Muscle layer of colon (tissue), 2 donors: ENCODE data around the gene CNKSR3.

Source experiments
- H3K27ac ChIP-seq: one replicate; pipeline ENCODE4 v1.7.0; 2013; ENCODE audit warnings: low read depth, mild to moderate bottlenecking, low read length, moderate library complexity
- H3K27me3 ChIP-seq, 2 donors: one replicate each; pipeline ENCODE4 v1.7.0; 2013; ENCODE audit warnings: low read length in 2 of 2, mild to moderate bottlenecking in 2 of 2; ENCODE audit not compliant: insufficient read depth in 2 of 2, control insufficient read depth in 1 of 2
- H3K36me3 ChIP-seq: one replicate; pipeline ENCODE4 v1.7.0; 2013; ENCODE audit warnings: mild to moderate bottlenecking, low read length; ENCODE audit not compliant: insufficient read depth
- H3K4me1 ChIP-seq: one replicate; pipeline ENCODE4 v1.7.0; 2013; ENCODE audit warnings: mild to moderate bottlenecking, low read length; ENCODE audit not compliant: insufficient read depth
- H3K4me3 ChIP-seq, 2 donors: one replicate each; pipeline ENCODE4 v1.7.0; 2013; ENCODE audit warnings: low read length in 2 of 2, low read depth in 1 of 2, mild to moderate bottlenecking in 1 of 2, moderate library complexity in 1 of 2
- H3K9ac ChIP-seq: one replicate; pipeline ENCODE4 v1.7.0; 2013; ENCODE audit warnings: low read length
- H3K9me3 ChIP-seq: one replicate; pipeline ENCODE4 v1.7.0; 2013; ENCODE audit warnings: mild to moderate bottlenecking, low read length
- donor health status: abdominal sarcoma.
- donor health status: Adenocarcinoma of cecum.

Gene CNKSR3

GRCh38 chr6:154427446-154427845 is 83.0 kb downstream of the CNKSR3 start:
- Histone ChIP-seq H3K27ac (no peak overlapping the region), H3K36me3 (peaks cover 18% of the 10 kb centered on the region), H3K9ac (no peak overlapping the region), H3K4me1 (peaks cover 11% of the 10 kb centered on the region), H3K27me3 (no peaks in the 10 kb centered on the region), H3K9me3 (no peaks in the 10 kb centered on the region), H3K4me3 (no peak overlapping the region)

- Histone ChIP-seq H3K9ac (no peak overlapping the region), H3K36me3 (peaks cover 21% of the 10 kb centered on the region), H3K27ac (no peak overlapping the region), H3K4me3 (no peak overlapping the region), H3K9me3 (no peaks in the 10 kb centered on the region), H3K27me3 (no peaks in the 10 kb centered on the region), H3K4me1 (peaks cover 11% of the 10 kb centered on the region)
These were observed 83.5 kb downstream of the CNKSR3 start for GRCh38 chr6:154426997-154427396.

- H3K9me3 ChIP-seq, result no peaks in the 10 kb centered on the region
- no peak overlapping the region for H3K4me3 ChIP-seq
- peaks cover 4% of the 10 kb centered on the region for H3K4me1 ChIP-seq
- H3K9ac ChIP-seq, result no peak overlapping the region
- no peak overlapping the region for H3K27ac ChIP-seq
- H3K27me3 ChIP-seq, result no peaks in the 10 kb centered on the region
- H3K36me3 ChIP-seq, result peaks cover 21% of the 10 kb centered on the region
These were observed 85.5 kb downstream of the CNKSR3 start for GRCh38 chr6:154425034-154425433.

GRCh38 chr6:154414021-154414813 is 96.3 kb downstream of the CNKSR3 start:
- Histone ChIP-seq H3K9me3 (no peaks in the 10 kb centered on the region), H3K36me3 (peaks cover 32% of the 10 kb centered on the region), H3K4me3 (no peak overlapping the region), H3K27ac (no peak overlapping the region), H3K27me3 (no peaks in the 10 kb centered on the region), H3K9ac (no peak overlapping the region), H3K4me1 (peaks cover 32% of the 10 kb centered on the region)

- peak overlapping the region; percentile 19 for H3K27ac ChIP-seq
- H3K27me3 ChIP-seq, result no peaks in the 10 kb centered on the region
- H3K9me3 ChIP-seq, result no peaks in the 10 kb centered on the region
- peaks cover 42% of the 10 kb centered on the region for H3K4me1 ChIP-seq
- H3K36me3 ChIP-seq, result peaks cover 31% of the 10 kb centered on the region
- H3K4me3 ChIP-seq, result no peak overlapping the region
- H3K9ac ChIP-seq, result no peak overlapping the region
These were observed 98.2 kb downstream of the CNKSR3 start for GRCh38 chr6:154412106-154412820.

GRCh38 chr6:154411076-154411475 is 99.4 kb downstream of the CNKSR3 start:
- H3K36me3 ChIP-seq, result peaks cover 27% of the 10 kb centered on the region
- H3K9me3 ChIP-seq, result no peaks in the 10 kb centered on the region
- H3K27ac ChIP-seq, result peak overlapping the region; percentile 4
- H3K9ac ChIP-seq, result peak overlapping the region; percentile 30
- H3K4me3 ChIP-seq, result peak overlapping the region in 1 of 2 donors; percentile 13
- H3K27me3 ChIP-seq, result no peaks in the 10 kb centered on the region
- peaks cover 42% of the 10 kb centered on the region for H3K4me1 ChIP-seq

GRCh38 chr6:154410619-154411072 is 99.8 kb downstream of the CNKSR3 start:
- Histone ChIP-seq H3K4me3 (peak overlapping the region in 1 of 2 donors; percentile 13), H3K27me3 (no peaks in the 10 kb centered on the region), H3K36me3 (peaks cover 28% of the 10 kb centered on the region), H3K4me1 (peaks cover 42% of the 10 kb centered on the region), H3K9ac (peak overlapping the region; percentile 30), H3K27ac (peak overlapping the region; percentile 4), H3K9me3 (no peaks in the 10 kb centered on the region)

GRCh38 chr6:154408891-154409500 is 101.5 kb downstream of the CNKSR3 start:
- H3K9ac ChIP-seq, result peak overlapping the region; percentile 12
- H3K4me1 ChIP-seq, result peaks cover 44% of the 10 kb centered on the region
- peaks cover 24% of the 10 kb centered on the region for H3K36me3 ChIP-seq
- no peaks in the 10 kb centered on the region for H3K27me3 ChIP-seq
- no peaks in the 10 kb centered on the region for H3K9me3 ChIP-seq
- no peak overlapping the region for H3K4me3 ChIP-seq
- H3K27ac ChIP-seq, result no peak overlapping the region

GRCh38 chr6:154407440-154407839 is 103.0 kb downstream of the CNKSR3 start:
- Histone ChIP-seq H3K27me3 (no peaks in the 10 kb centered on the region), H3K4me3 (no peak overlapping the region), H3K9ac (no peak overlapping the region), H3K36me3 (peaks cover 15% of the 10 kb centered on the region), H3K9me3 (no peaks in the 10 kb centered on the region), H3K27ac (no peak overlapping the region), H3K4me1 (peaks cover 49% of the 10 kb centered on the region)

GRCh38 chr6:154406869-154407268 is 103.6 kb downstream of the CNKSR3 start:
- Histone ChIP-seq H3K9me3 (no peaks in the 10 kb centered on the region), H3K36me3 (peaks cover 15% of the 10 kb centered on the region), H3K4me1 (peaks cover 44% of the 10 kb centered on the region), H3K27me3 (no peaks in the 10 kb centered on the region), H3K4me3 (no peak overlapping the region), H3K27ac (no peak overlapping the region), H3K9ac (no peak overlapping the region)

- Histone ChIP-seq H3K9me3 (no peaks in the 10 kb centered on the region), H3K27me3 (no peaks in the 10 kb centered on the region), H3K4me1 (peaks cover 38% of the 10 kb centered on the region), H3K4me3 (no peak overlapping the region), H3K27ac (no peak overlapping the region), H3K9ac (no peak overlapping the region), H3K36me3 (peaks cover 20% of the 10 kb centered on the region)
These were observed 104.2 kb downstream of the CNKSR3 start for GRCh38 chr6:154406301-154406700.
